DOHH2 (cell line): ENCODE results near the gene GALNT2.

Source experiments
- EZH2phosphoT487 ChIP-seq: fragments of 200-600 bp; sonication (generic); IDR thresholded peaks from 2 replicates; pipeline ENCODE4 v1.6.1; 2017; ENCODE audit warnings: borderline replicate concordance, mild to moderate bottlenecking, antibody characterized with exemption, low read length, moderate library complexity, mixed read lengths
- TF ChIP-seq, protein P1 (sequence below): fragments of 200-600 bp; sonication (generic); IDR thresholded peaks from one replicate; pipeline ENCODE4 v1.5.1; 2014; ENCODE audit warnings: antibody characterized with exemption, mild to moderate bottlenecking, low read depth, low read length; ENCODE audit not compliant: poor library complexity, severe bottlenecking

DNA sequence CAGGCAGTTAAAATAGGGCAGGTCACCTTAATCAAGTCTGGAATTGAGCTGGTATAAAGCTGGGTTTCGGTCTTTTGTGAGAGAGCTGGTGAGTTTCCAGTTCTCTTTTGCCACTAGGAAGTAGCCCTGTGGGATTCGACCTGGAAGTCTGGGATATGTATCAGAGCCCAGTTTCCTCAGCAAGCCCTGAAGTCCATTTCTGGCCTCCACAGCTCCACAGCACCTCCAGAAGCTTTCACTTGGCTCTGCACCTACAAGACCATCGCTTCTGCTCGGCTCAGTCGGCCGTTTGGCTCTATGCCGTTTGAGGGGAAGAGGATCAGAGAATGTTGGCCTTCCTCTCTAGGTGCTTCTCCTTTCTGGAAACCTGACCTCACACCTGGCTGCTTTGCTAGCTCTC, 148.0 kb downstream of the GALNT2 start:
- TF ChIP-seq, protein P1, sequence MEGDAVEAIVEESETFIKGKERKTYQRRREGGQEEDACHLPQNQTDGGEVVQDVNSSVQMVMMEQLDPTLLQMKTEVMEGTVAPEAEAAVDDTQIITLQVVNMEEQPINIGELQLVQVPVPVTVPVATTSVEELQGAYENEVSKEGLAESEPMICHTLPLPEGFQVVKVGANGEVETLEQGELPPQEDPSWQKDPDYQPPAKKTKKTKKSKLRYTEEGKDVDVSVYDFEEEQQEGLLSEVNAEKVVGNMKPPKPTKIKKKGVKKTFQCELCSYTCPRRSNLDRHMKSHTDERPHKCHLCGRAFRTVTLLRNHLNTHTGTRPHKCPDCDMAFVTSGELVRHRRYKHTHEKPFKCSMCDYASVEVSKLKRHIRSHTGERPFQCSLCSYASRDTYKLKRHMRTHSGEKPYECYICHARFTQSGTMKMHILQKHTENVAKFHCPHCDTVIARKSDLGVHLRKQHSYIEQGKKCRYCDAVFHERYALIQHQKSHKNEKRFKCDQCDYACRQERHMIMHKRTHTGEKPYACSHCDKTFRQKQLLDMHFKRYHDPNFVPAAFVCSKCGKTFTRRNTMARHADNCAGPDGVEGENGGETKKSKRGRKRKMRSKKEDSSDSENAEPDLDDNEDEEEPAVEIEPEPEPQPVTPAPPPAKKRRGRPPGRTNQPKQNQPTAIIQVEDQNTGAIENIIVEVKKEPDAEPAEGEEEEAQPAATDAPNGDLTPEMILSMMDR = no peak
- no peak for TF ChIP-seq EZH2phosphoT487
